HCT116 (cell line): ENCODE results near the gene GIT1. TPM values are rescaled to one million over a fixed set of nuclear protein-coding genes. Genes with fewer than 3 reads are reported as not detected.

ENCODE experiments used
- ATAC-seq: fragments of 200-7000 bp; cut with Tn5 transposase; 2 replicates; pipeline ENCODE4 v1.9.1; 2020; ENCODE audit warnings: mild to moderate bottlenecking, moderate library complexity
- BruUV-seq: library from RNA; stranded (reverse); fragments of 400-500 nt; replicated peaks from 2 replicates; lab custom pipeline; 2021; lab: Mats Ljungman, UMichigan
- CTCF ChIA-PET: fragments of 300-600 bp; sonication (Branson Sonifier 250); formaldehyde crosslinking; loops from one replicate; lab custom pipeline; 2021; ENCODE audit warnings: antibody characterized with exemption; lab: Charles Lee
- POLR2A ChIA-PET: fragments of 300-600, 350-600 bp; sonication (Branson Sonifier 250); formaldehyde crosslinking; loops from one replicate; lab custom pipeline; 2021; ENCODE audit warnings: antibody characterized with exemption; lab: Charles Lee
- RAD21 ChIA-PET, 2 experiments: fragments of 300-600 bp; sonication (Branson Sonifier 250); formaldehyde crosslinking; loops; one replicate each; lab custom pipeline; 2023; ENCODE audit warnings: low total read pairs in 2 of 2; ENCODE audit not compliant: uncharacterized antibody in 2 of 2, unreplicated experiment in 2 of 2, low non-redundant PET in 1 of 2; lab: Charles Lee
- DNase-seq: peaks from one replicate; pipeline ENCODE4 v3.0.0-alpha.2; 2010; ENCODE audit warnings: low read depth, low spot score
- H2AFZ ChIP-seq: fragments of 200-600 bp; shearing (Covaris generic), sonication (generic); 2 replicates; pipeline ENCODE4 v1.6.1; 2017; ENCODE audit warnings: low read depth, mixed run types, mixed read lengths, antibody characterized with exemption, low read length; ENCODE audit not compliant: poor library complexity, severe bottlenecking
- H3K27ac ChIP-seq: 2 replicates; pipeline ENCODE4 v1.5.1; 2012; ENCODE audit warnings: low read depth, low read length
- H3K27me3 ChIP-seq: fragments of 200-600 bp; sonication (generic); 2 replicates; pipeline ENCODE4 v1.6.1; 2016; ENCODE audit warnings: mixed run types, low read length, mixed read lengths; ENCODE audit not compliant: insufficient read depth
- H3K36me3 ChIP-seq, 2 experiments: fragments of 200-500 bp in 1 of 2; fragments of 200-600 bp in 1 of 2; sonication (Bioruptor generic) in 1 of 2; sonication (generic) in 1 of 2; 2 replicates each; pipeline versions ENCODE4 v1.5.1 to v1.6.1; 2014 to 2016; ENCODE audit warnings: low read length in 2 of 2, inconsistent platforms in 1 of 2, mixed read lengths in 1 of 2, mixed run types in 1 of 2; ENCODE audit not compliant: insufficient read depth in 2 of 2, control insufficient read depth in 1 of 2
- H3K4me1 ChIP-seq, 2 experiments: fragments of 200-600 bp in 1 of 2; sonication (generic) in 1 of 2; 2 replicates each; pipeline versions ENCODE4 v1.5.1 to v1.6.1; 2012 to 2017; ENCODE audit warnings: low read length in 2 of 2, inconsistent platforms in 1 of 2, mild to moderate bottlenecking in 1 of 2, mixed read lengths in 1 of 2, mixed run types in 1 of 2, moderate library complexity in 1 of 2; ENCODE audit not compliant: insufficient read depth in 2 of 2, control insufficient read depth in 1 of 2
- H3K4me2 ChIP-seq: fragments of 200-600 bp; sonication (generic); 2 replicates; pipeline ENCODE4 v1.6.1; 2017; ENCODE audit warnings: mixed run types, low read length, mixed read lengths
- H3K4me3 ChIP-seq, 2 experiments: fragments of 200-600 bp in 1 of 2; sonication (generic) in 1 of 2; replicated peaks in 1 of 2; 2 replicates each; pipeline ENCODE4 v1.5.1; 2011 to 2016; ENCODE audit warnings: low read length in 2 of 2, control low read depth in 1 of 2, low read depth in 1 of 2, mild to moderate bottlenecking in 1 of 2, mixed read lengths in 1 of 2, mixed run types in 1 of 2
- H3K79me2 ChIP-seq: fragments of 200-600 bp; sonication (generic); 2 replicates; pipeline ENCODE4 v1.6.1; 2017; ENCODE audit warnings: mild to moderate bottlenecking, mixed run types, low read length, moderate library complexity, mixed read lengths; ENCODE audit not compliant: insufficient read depth
- H3K9ac ChIP-seq: fragments of 200-600 bp; sonication (generic); 2 replicates; pipeline ENCODE4 v1.6.1; 2016; ENCODE audit warnings: low read length, mixed read lengths
- H3K9me2 ChIP-seq: fragments of 200-600 bp; sonication (generic), shearing (Covaris generic); 2 replicates; pipeline ENCODE4 v1.6.1; 2017; ENCODE audit warnings: mixed run types, mild to moderate bottlenecking, moderate library complexity; ENCODE audit not compliant: insufficient read depth
- H3K9me3 ChIP-seq, 2 experiments: fragments of 200-500 bp in 1 of 2; fragments of 200-600 bp in 1 of 2; sonication (Bioruptor generic) in 1 of 2; sonication (generic) in 1 of 2; 2 replicates each; pipeline ENCODE4 v1.6.1; 2014 to 2017; ENCODE audit warnings: low read length in 2 of 2, mixed read lengths in 2 of 2, inconsistent platforms in 1 of 2, low read depth in 1 of 2, mild to moderate bottlenecking in 1 of 2, mixed run types in 1 of 2, moderate library complexity in 1 of 2; ENCODE audit not compliant: control insufficient read depth in 1 of 2, insufficient read depth in 1 of 2
- H4K20me1 ChIP-seq: fragments of 200-600 bp; sonication (generic), shearing (Covaris generic); 2 replicates; pipeline ENCODE4 v1.6.1; 2017; ENCODE audit warnings: mixed run types, mild to moderate bottlenecking, moderate library complexity; ENCODE audit not compliant: insufficient read depth
- ATF3 ChIP-seq: IDR thresholded peaks from 2 replicates; pipeline ENCODE4 v1.6.1; 2012
- CBX3 ChIP-seq: IDR thresholded peaks from 2 replicates; pipeline ENCODE4 v1.6.1; 2012; ENCODE audit warnings: low read depth
- CEBPB ChIP-seq: IDR thresholded peaks from 2 replicates; pipeline ENCODE4 v1.6.1; 2012; ENCODE audit warnings: low read depth
- EGR1 ChIP-seq: IDR thresholded peaks from 2 replicates; pipeline ENCODE4 v1.6.1; 2012; ENCODE audit warnings: low read depth
- EZH2phosphoT487 ChIP-seq: fragments of 200-600 bp; IDR thresholded peaks from 2 replicates; pipeline ENCODE4 v1.6.1; 2018; ENCODE audit warnings: antibody characterized with exemption, borderline replicate concordance
- FOSL1 ChIP-seq: IDR thresholded peaks from 2 replicates; pipeline ENCODE4 v1.6.1; 2012; ENCODE audit warnings: low read depth
- JUND ChIP-seq: IDR thresholded peaks from 2 replicates; pipeline ENCODE4 v1.6.1; 2012
- MAX ChIP-seq: IDR thresholded peaks from 2 replicates; pipeline ENCODE4 v1.6.1; 2012
- POLR2A ChIP-seq: IDR thresholded peaks from 2 replicates; pipeline ENCODE4 v1.7.0; 2011; ENCODE audit warnings: borderline replicate concordance; ENCODE audit not compliant: insufficient read depth, insufficient read length; ENCODE audit errors: extremely low read depth
- POLR2AphosphoS5 ChIP-seq: IDR thresholded peaks from 2 replicates; pipeline ENCODE4 v1.6.1; 2011; ENCODE audit warnings: mild to moderate bottlenecking, low read depth, low read length, moderate library complexity
- REST ChIP-seq: IDR thresholded peaks from 2 replicates; pipeline ENCODE4 v1.6.1; 2012; ENCODE audit warnings: low read depth
- SP1 ChIP-seq: IDR thresholded peaks from 2 replicates; pipeline ENCODE4 v1.6.1; 2012; ENCODE audit warnings: low read depth
- SRF ChIP-seq: IDR thresholded peaks from 2 replicates; pipeline ENCODE4 v1.6.1; 2012; ENCODE audit warnings: low read depth
- TCF7L2 ChIP-seq: IDR thresholded peaks from 2 replicates; pipeline ENCODE4 v1.7.0; 2011; ENCODE audit warnings: borderline replicate concordance, inconsistent platforms; ENCODE audit not compliant: insufficient read depth, insufficient read length; ENCODE audit errors: extremely low read depth
- YY1 ChIP-seq: IDR thresholded peaks from 2 replicates; pipeline ENCODE4 v1.6.1; 2011; ENCODE audit warnings: low read length, low read depth, moderate library complexity, mild to moderate bottlenecking; ENCODE audit not compliant: insufficient replicate concordance; ENCODE audit errors: extremely low read depth
- ZNF274 ChIP-seq: fragments of 200-500 bp; sonication (Bioruptor generic); IDR thresholded peaks from 2 replicates; pipeline ENCODE4 v1.6.1; 2014; ENCODE audit warnings: mild to moderate bottlenecking, low read depth, low read length, inconsistent platforms
- intact Hi-C: fragments of 100-400 bp; cut with micrococcal nuclease; formaldehyde crosslinking; loops from 2 replicates; pipeline ENCODE4 v1.10.0; 2022
- total RNA-seq: library from RNA; stranded (reverse); gene quantifications from one replicate; pipeline ENCODE4 v1.2.1, GENCODE V29; 2021; ENCODE audit not compliant: unreplicated experiment
- TF ChIP-seq, protein P1 (sequence below): IDR thresholded peaks from 2 replicates; pipeline ENCODE4 v1.6.1; 2011; ENCODE audit warnings: mild to moderate bottlenecking, low read length, moderate library complexity; ENCODE audit not compliant: insufficient replicate concordance; ENCODE audit errors: extremely low read depth

Gene GIT1
- total RNA-seq, 1 experiment from 2014 or later, result 76.5 TPM

GRCh38 chr17:29616300-29617048 is 27.0 kb upstream of the GIT1 start (continued):
- no peak for TF ChIP-seq ATF3
- no peak for TF ChIP-seq JUND

GRCh38 chr17:29615492-29616299 is 26.2 kb upstream of the GIT1 start:
- no peak for DNase-seq
- Histone ChIP-seq H3K4me3 (no peak overlapping the region), H3K79me2 (no peaks in the 10 kb centered on the region), H3K4me2 (no peak overlapping the region), H3K9me3 (no peaks in the 10 kb centered on the region), H3K27ac (no peak overlapping the region), H3K9me2 (no peaks in the 10 kb centered on the region), H3K9ac (no peak overlapping the region)
- BruUV-seq, result no TSS peak
- RAD21 ChIA-PET, result no interaction called here
- CTCF ChIA-PET, result interaction anchor here (3.7 to 4.2 kb wide), 2 partner anchors 11 to 24 kb away, joined by 16 to 57 read pairs; partner anchors contain the start of gene ANKRD13B
- ATAC-seq, result peak; percentile 11; the same call in 1 of the 2 replicates
- intact Hi-C loops, result no loop called here
- TF ChIP-seq POLR2A (no peak), SRF (no peak), EGR1 (no peak), TCF7L2 (no peak), POLR2AphosphoS5 (no peak), YY1 (no peak), JUND (no peak), FOSL1 (no peak), SP1 (no peak), ATF3 (no peak), CEBPB (no peak), ZNF274 (no peak), CBX3 (no peak), EZH2phosphoT487 (no peak), REST (no peak), MAX (no peak)
- TF ChIP-seq, protein P1, sequence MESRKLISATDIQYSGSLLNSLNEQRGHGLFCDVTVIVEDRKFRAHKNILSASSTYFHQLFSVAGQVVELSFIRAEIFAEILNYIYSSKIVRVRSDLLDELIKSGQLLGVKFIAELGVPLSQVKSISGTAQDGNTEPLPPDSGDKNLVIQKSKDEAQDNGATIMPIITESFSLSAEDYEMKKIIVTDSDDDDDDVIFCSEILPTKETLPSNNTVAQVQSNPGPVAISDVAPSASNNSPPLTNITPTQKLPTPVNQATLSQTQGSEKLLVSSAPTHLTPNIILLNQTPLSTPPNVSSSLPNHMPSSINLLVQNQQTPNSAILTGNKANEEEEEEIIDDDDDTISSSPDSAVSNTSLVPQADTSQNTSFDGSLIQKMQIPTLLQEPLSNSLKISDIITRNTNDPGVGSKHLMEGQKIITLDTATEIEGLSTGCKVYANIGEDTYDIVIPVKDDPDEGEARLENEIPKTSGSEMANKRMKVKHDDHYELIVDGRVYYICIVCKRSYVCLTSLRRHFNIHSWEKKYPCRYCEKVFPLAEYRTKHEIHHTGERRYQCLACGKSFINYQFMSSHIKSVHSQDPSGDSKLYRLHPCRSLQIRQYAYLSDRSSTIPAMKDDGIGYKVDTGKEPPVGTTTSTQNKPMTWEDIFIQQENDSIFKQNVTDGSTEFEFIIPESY, result no peak
- TF ChIP-seq, all 23 proteins: peak for 0
- Histone ChIP-seq H3K4me1 (peaks cover 34 to 50% of the 10 kb centered on the region in 2 experiments), H4K20me1 (no peaks in the 10 kb centered on the region), H3K36me3 (no peaks in the 10 kb centered on the region), H2AFZ (no peak overlapping the region), H3K27me3 (no peaks in the 10 kb centered on the region)
- POLR2A ChIA-PET, result interaction anchor here (1.3 kb wide), 1 partner anchor 478 kb away, joined by 3 read pairs; no protein-coding TSS in a partner anchor
